ENCODE data around the gene RUNX1.

DNA sequence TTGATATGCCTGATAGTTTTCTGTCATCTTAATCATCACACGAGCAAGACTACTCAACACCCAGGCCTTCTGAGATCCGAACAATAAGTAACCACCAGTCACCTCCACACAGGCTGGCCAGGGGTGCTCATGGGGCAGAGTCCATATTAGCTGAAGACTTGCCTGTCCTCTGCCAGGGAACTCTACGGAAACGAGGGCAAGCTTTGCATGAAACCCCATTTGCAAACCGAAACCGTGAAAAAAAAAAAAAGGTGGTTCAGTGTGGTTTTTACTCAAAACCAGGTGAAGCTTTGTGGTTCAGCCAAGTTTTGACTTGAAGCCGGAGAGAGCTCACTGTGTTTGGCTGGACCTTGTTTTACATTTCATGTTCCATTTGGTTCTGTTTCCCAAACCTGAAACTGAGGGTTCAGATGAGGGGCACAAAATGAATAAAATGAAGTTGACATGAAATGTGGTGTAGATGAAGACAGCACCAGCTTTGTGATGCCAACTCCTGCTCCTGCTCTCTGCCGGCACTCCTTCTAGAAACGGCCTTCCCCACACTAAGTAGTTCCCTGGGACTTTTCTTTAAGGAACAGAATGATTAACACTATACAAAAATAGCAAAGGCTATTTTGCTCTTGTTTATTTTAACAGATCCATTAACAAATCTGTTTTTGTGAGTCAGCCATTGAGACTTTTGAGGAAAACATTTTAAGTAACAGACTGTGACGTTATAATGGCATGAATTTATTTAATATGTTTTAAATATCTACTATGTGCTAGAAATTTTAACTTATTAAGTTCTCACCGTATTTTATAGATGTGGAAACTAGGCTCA is 74.7 kb downstream of the RUNX1 start:
- TF ChIP-seq CTCF (IDR thresholded peaks at IDR 0.05): no peak
- no peak for TF ChIP-seq POLR2A (IDR thresholded peaks at IDR 0.05)

Measured in right lobe of liver (tissue), 4 donors.